ENCODE measurements around the gene PKN1. TPM values are rescaled to one million over a fixed set of nuclear protein-coding genes. Genes with fewer than 3 reads are reported as not detected.

PKN1 gene
- total RNA-seq, 4 donors from 2014 or later, result 56.2 to 129 (median 82.4) TPM

DNA sequence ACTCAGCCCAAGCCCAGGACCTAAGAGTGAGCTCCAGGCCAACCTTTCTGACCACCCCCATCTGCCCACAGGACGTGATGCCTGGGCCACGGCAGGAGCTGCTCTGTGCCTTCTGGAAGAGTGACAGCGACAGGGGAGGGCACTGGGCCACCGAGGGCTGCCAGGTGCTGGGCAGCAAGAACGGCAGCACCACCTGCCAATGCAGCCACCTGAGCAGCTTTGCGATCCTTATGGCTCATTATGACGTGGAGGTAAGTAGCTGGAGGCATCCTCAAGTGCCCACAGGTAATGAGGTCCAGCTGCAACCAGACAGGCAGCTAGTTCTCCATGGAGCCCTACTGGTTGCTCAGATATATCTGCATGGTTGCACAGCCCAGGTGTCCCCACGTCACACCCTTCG is 28.8 kb upstream of the PKN1 start:
- H3K36me3 ChIP-seq, result no peaks in the 10 kb centered on the region
- intact Hi-C loops (cut with DNase I; ENCODE audit: low total_unique reads), result no loop called here
- H3K4me3 ChIP-seq, result no peak overlapping the region
- peak overlapping the region in 1 of 2 donors; percentile 79 for H3K27ac ChIP-seq
- TF ChIP-seq CTCF (IDR thresholded peaks at IDR 0.05), result no peak
- TF ChIP-seq POLR2A (IDR thresholded peaks at IDR 0.05), result no peak
- no peaks in the 10 kb centered on the region for H3K27me3 ChIP-seq
- H3K4me1 ChIP-seq, result peaks cover 0 to 4% of the 10 kb centered on the region in 2 donors
- DNase-seq, result no peak
- H3K9me3 ChIP-seq, result no peaks in the 10 kb centered on the region

- Histone ChIP-seq H3K4me1 (peaks cover 0 to 4% of the 10 kb centered on the region in 2 donors), H3K9me3 (no peaks in the 10 kb centered on the region), H3K4me3 (no peak overlapping the region), H3K27me3 (no peaks in the 10 kb centered on the region), H3K36me3 (no peaks in the 10 kb centered on the region), H3K27ac (peak overlapping the region; percentile 73 to 86)
- intact Hi-C loops (cut with DNase I; ENCODE audit: low total_unique reads), result no loop called here
- DNase-seq, result no peak
- TF ChIP-seq POLR2A (IDR thresholded peaks at IDR 0.05) (no peak), CTCF (IDR thresholded peaks at IDR 0.05) (no peak)
Observed at GRCh38 chr19:14405380-14405757, 27.7 kb upstream of the PKN1 start.

GRCh38 chr19:14405758-14406644 is 27.1 kb upstream of the PKN1 start:
- peaks cover 0 to 4% of the 10 kb centered on the region in 2 donors for H3K4me1 ChIP-seq
- H3K9me3 ChIP-seq, result no peaks in the 10 kb centered on the region
- peak overlapping the region; percentile 73 to 86 for H3K27ac ChIP-seq
- DNase-seq, result peak; percentile 78 to 86
- H3K36me3 ChIP-seq, result no peaks in the 10 kb centered on the region
- intact Hi-C loops (cut with DNase I; ENCODE audit: low total_unique reads), result no loop called here
- no peaks in the 10 kb centered on the region for H3K27me3 ChIP-seq
- TF ChIP-seq POLR2A (IDR thresholded peaks at IDR 0.05) (no peak), CTCF (IDR thresholded peaks at IDR 0.05) (peak; percentile 84 to 93 (median 90))
- peak overlapping the region in 1 of 2 donors; percentile 12 for H3K4me3 ChIP-seq

DNA sequence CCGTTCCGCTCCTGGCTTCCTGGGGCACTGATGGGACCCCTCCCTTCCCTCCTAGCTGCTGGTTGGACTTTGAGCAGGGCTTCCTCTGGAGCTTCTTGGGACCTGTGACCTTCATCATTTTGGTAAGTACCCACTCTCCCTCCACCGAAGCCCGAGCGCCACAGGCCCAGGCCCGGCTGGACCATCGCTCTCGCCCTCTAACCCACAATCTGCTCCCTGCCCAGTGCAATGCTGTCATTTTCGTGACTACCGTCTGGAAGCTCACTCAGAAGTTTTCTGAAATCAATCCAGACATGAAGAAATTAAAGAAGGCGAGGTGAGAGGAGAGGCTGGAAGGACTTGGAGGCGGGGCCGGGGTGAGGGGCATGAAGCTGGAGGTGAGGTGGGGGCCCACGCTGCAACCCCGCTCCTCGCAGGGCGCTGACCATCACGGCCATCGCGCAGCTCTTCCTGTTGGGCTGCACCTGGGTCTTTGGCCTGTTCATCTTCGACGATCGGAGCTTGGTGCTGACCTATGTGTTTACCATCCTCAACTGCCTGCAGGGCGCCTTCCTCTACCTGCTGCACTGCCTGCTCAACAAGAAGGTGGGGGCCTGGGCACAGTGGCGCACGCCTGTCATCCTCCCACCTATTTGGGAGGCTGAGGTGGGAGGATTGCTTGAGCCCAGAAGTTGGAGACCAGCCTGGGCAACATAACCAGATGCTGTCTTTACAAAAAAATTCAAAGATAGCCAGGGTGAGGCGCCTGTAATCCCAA is 26.3 kb upstream of the PKN1 start:
- no peaks in the 10 kb centered on the region for H3K36me3 ChIP-seq
- intact Hi-C loops (cut with DNase I; ENCODE audit: low total_unique reads), result no loop called here
- H3K4me3 ChIP-seq, result no peak overlapping the region

More for the DNA sequence above, 26.3 kb upstream of the PKN1 start:
- H3K27ac ChIP-seq, result peak overlapping the region; percentile 73 to 86
- no peaks in the 10 kb centered on the region for H3K9me3 ChIP-seq
- no peak for DNase-seq
- peaks cover 0 to 4% of the 10 kb centered on the region in 2 donors for H3K4me1 ChIP-seq
- no peaks in the 10 kb centered on the region for H3K27me3 ChIP-seq
- TF ChIP-seq POLR2A (IDR thresholded peaks at IDR 0.05) (no peak), CTCF (IDR thresholded peaks at IDR 0.05) (no peak)

All from uterus (tissue), 4 donors.